KMS-11 (cell line): ENCODE results near the gene CYB561A3.

Experiments
- H2AFZ ChIP-seq: fragments of 200-600 bp; sonication (generic); 2 replicates; pipeline ENCODE4 v1.6.1; 2016; ENCODE audit warnings: antibody characterized with exemption, mixed run types, low read depth
- H3K27ac ChIP-seq: fragments of 200-600 bp; sonication (generic); 2 replicates; pipeline ENCODE4 v1.6.1; 2016; ENCODE audit warnings: mild to moderate bottlenecking, mixed run types
- H3K27me3 ChIP-seq: fragments of 200-600 bp; sonication (generic); 2 replicates; pipeline ENCODE4 v1.6.1; 2017; ENCODE audit warnings: mild to moderate bottlenecking, low read depth, mixed run types, moderate library complexity; ENCODE audit not compliant: insufficient read depth
- H3K36me3 ChIP-seq: fragments of 200-600 bp; sonication (generic); 2 replicates; pipeline ENCODE4 v1.6.1; 2017; ENCODE audit warnings: mild to moderate bottlenecking, mixed run types; ENCODE audit not compliant: insufficient read depth
- H3K4me1 ChIP-seq: fragments of 200-600 bp; sonication (generic); 2 replicates; pipeline ENCODE4 v1.6.1; 2016; ENCODE audit warnings: mild to moderate bottlenecking, low read depth, mixed run types; ENCODE audit not compliant: poor library complexity, severe bottlenecking
- H3K4me2 ChIP-seq: fragments of 200-600 bp; sonication (generic); 2 replicates; pipeline ENCODE4 v1.7.0; 2016; ENCODE audit warnings: mild to moderate bottlenecking, mixed run types
- H3K4me3 ChIP-seq: fragments of 200-600 bp; sonication (generic); IDR thresholded peaks from 2 replicates; pipeline ENCODE4 v1.6.1; 2017; ENCODE audit warnings: low read depth, low read length, mixed read lengths; ENCODE audit not compliant: insufficient read depth
- H3K79me2 ChIP-seq: fragments of 200-600 bp; sonication (generic); 2 replicates; pipeline ENCODE4 v1.6.1; 2016; ENCODE audit warnings: low read depth, mixed run types; ENCODE audit not compliant: insufficient read depth
- H3K9ac ChIP-seq: fragments of 200-600 bp; sonication (generic); 2 replicates; pipeline ENCODE4 v1.6.1; 2016; ENCODE audit warnings: mild to moderate bottlenecking, mixed run types
- H4K20me1 ChIP-seq: fragments of 200-600 bp; sonication (generic); 2 replicates; pipeline ENCODE4 v1.6.1; 2016; ENCODE audit warnings: mild to moderate bottlenecking, mixed run types; ENCODE audit not compliant: insufficient read depth
- CTCF ChIP-seq: fragments of 200-600 bp; sonication (generic); conservative IDR thresholded peaks from 2 replicates; pipeline ENCODE4 v1.6.1; 2017; ENCODE audit warnings: low read depth, mild to moderate bottlenecking, antibody characterized with exemption, low read length, moderate library complexity, mixed read lengths

Gene CYB561A3

GRCh38 chr11:61380884-61381283, 19.2 kb upstream of the CYB561A3 start:
- peaks cover 35% of the 10 kb centered on the region for H3K4me1 ChIP-seq
- H2AFZ ChIP-seq = no peak overlapping the region
- H4K20me1 ChIP-seq = no peaks in the 10 kb centered on the region
- H3K9ac ChIP-seq = no peak overlapping the region
- no peak overlapping the region for H3K4me3 ChIP-seq
- H3K36me3 ChIP-seq = no peaks in the 10 kb centered on the region
- TF ChIP-seq CTCF = no peak
- no peak overlapping the region for H3K27ac ChIP-seq
- no peaks in the 10 kb centered on the region for H3K79me2 ChIP-seq
- H3K27me3 ChIP-seq = no peaks in the 10 kb centered on the region
- no peak overlapping the region for H3K4me2 ChIP-seq

- no peak for TF ChIP-seq CTCF
- Histone ChIP-seq H3K36me3 (no peaks in the 10 kb centered on the region), H3K4me3 (no peak overlapping the region)
These were observed 17.1 kb upstream of the CYB561A3 start for GRCh38 chr11:61378713-61379313.

GRCh38 chr11:61377461-61378160, 15.9 kb upstream of the CYB561A3 start:
- no peaks in the 10 kb centered on the region for H3K27me3 ChIP-seq
- H3K4me2 ChIP-seq = no peak overlapping the region
- H3K27ac ChIP-seq = no peak overlapping the region
- no peak overlapping the region for H2AFZ ChIP-seq
- no peaks in the 10 kb centered on the region for H3K79me2 ChIP-seq
- no peaks in the 10 kb centered on the region for H4K20me1 ChIP-seq
- H3K4me3 ChIP-seq = no peak overlapping the region
- H3K4me1 ChIP-seq = peaks cover 20% of the 10 kb centered on the region
- no peak for TF ChIP-seq CTCF
- H3K9ac ChIP-seq = no peak overlapping the region
- H3K36me3 ChIP-seq = no peaks in the 10 kb centered on the region

More at GRCh38 chr11:61378713-61379313, 17.1 kb upstream of the CYB561A3 start:
- Histone ChIP-seq H4K20me1 (no peaks in the 10 kb centered on the region), H2AFZ (no peak overlapping the region), H3K27ac (no peak overlapping the region), H3K4me2 (no peak overlapping the region), H3K27me3 (no peaks in the 10 kb centered on the region), H3K9ac (no peak overlapping the region), H3K79me2 (no peaks in the 10 kb centered on the region), H3K4me1 (peaks cover 27% of the 10 kb centered on the region)

DNA sequence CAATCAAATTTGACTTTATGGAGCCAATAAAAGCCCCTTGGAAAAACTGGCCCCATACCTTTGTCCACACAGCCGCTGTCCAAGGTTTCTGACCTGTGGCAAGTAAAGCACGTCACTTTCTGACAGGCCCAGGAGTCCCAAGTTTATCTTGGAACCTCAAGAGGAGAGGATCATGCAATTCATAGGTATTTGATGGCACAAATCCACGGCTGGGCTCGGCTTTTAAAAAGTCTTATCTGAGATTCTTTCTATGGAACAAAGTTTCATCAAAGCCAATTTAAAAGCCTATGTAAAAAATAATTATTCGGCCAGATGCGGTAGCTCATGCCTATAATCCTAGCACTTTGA, 14.1 kb upstream of the CYB561A3 start:
- Histone ChIP-seq H3K36me3 (no peaks in the 10 kb centered on the region), H3K4me1 (peaks cover 28% of the 10 kb centered on the region), H3K27ac (no peak overlapping the region), H3K4me2 (no peak overlapping the region), H2AFZ (no peak overlapping the region), H3K79me2 (no peaks in the 10 kb centered on the region), H3K4me3 (no peak overlapping the region), H3K27me3 (no peaks in the 10 kb centered on the region), H3K9ac (no peak overlapping the region), H4K20me1 (no peaks in the 10 kb centered on the region)
- no peak for TF ChIP-seq CTCF
